Neutrophil (primary cell): ENCODE data around the gene UFSP1.
"Not testable (repeated sequence)": the region's sequence is repeated elsewhere in the genome, so short reads cannot be mapped to it uniquely, and the experiment has no call there.

ENCODE experiments used
- H3K27ac ChIP-seq: fragments of 200-600 bp; sonication (generic); 2 replicates; pipeline ENCODE4 v1.5.1; 2016; ENCODE audit warnings: mild to moderate bottlenecking, moderate library complexity
- H3K27me3 ChIP-seq: fragments of 200-600 bp; sonication (generic); 2 replicates; pipeline ENCODE4 v1.6.0; 2016; ENCODE audit warnings: mild to moderate bottlenecking
- H3K36me3 ChIP-seq: fragments of 200-600 bp; sonication (generic); 2 replicates; pipeline ENCODE4 v1.5.1; 2017
- H3K4me1 ChIP-seq, 2 experiments: fragments of 200-600 bp in 1 of 2; sonication (generic) in 1 of 2; 1 replicate in 1 of 2; 2 replicates in 1 of 2; pipeline versions ENCODE4 v1.5.1 to v1.6.1; 2013 to 2016; ENCODE audit warnings: low read depth in 1 of 2, low read length in 1 of 2, mild to moderate bottlenecking in 1 of 2, moderate library complexity in 1 of 2; ENCODE audit not compliant: control insufficient read depth in 1 of 2, insufficient read depth in 1 of 2
- H3K4me3 ChIP-seq, 2 experiments: fragments of 200-600 bp in 1 of 2; sonication (generic) in 1 of 2; 1 replicate in 1 of 2; 2 replicates in 1 of 2; pipeline ENCODE4 v1.5.1; 2013 to 2016; ENCODE audit warnings: low read depth in 1 of 2, low read length in 1 of 2, mild to moderate bottlenecking in 1 of 2, moderate library complexity in 1 of 2
- H3K9me3 ChIP-seq: fragments of 200-600 bp; sonication (generic); 2 replicates; pipeline ENCODE4 v1.5.1; 2016
- TF ChIP-seq, protein P1 (sequence below): fragments of 200-600 bp; sonication (generic); IDR thresholded peaks from 2 replicates; pipeline ENCODE4 v1.5.1; 2016; ENCODE audit warnings: antibody characterized with exemption

The UFSP1 gene

GRCh38 chr7:100888988-100889750 lies at the start of gene UFSP1:
UFSP1 (minus strand) TSS chr7:100889715; CDS start chr7:100889271, 444 bp downstream.
- H3K27me3 ChIP-seq = peaks cover 44% of the 10 kb centered on the region
- TF ChIP-seq, protein P1, sequence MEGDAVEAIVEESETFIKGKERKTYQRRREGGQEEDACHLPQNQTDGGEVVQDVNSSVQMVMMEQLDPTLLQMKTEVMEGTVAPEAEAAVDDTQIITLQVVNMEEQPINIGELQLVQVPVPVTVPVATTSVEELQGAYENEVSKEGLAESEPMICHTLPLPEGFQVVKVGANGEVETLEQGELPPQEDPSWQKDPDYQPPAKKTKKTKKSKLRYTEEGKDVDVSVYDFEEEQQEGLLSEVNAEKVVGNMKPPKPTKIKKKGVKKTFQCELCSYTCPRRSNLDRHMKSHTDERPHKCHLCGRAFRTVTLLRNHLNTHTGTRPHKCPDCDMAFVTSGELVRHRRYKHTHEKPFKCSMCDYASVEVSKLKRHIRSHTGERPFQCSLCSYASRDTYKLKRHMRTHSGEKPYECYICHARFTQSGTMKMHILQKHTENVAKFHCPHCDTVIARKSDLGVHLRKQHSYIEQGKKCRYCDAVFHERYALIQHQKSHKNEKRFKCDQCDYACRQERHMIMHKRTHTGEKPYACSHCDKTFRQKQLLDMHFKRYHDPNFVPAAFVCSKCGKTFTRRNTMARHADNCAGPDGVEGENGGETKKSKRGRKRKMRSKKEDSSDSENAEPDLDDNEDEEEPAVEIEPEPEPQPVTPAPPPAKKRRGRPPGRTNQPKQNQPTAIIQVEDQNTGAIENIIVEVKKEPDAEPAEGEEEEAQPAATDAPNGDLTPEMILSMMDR = peak; percentile 31
- H3K36me3 ChIP-seq = peaks cover 33% of the 10 kb centered on the region
- peak within 1 kb of the TSS; percentile 93 for H3K27ac ChIP-seq
- no peaks in the 10 kb centered on the region for H3K9me3 ChIP-seq
- H3K4me3 ChIP-seq = peak within 1 kb of the TSS; percentile 88 to 98
- peaks cover 51 to 53% of the 10 kb centered on the region in 2 experiments for H3K4me1 ChIP-seq

GRCh38 chr7:100936167-100936566 lies 46.7 kb upstream of the UFSP1 start:
- not testable (repeated sequence) for H3K4me1 ChIP-seq, H3K9me3 ChIP-seq, H3K4me3 ChIP-seq, H3K27ac ChIP-seq, H3K36me3 ChIP-seq
- peaks cover 13% of the 10 kb centered on the region for H3K27me3 ChIP-seq

DNA sequence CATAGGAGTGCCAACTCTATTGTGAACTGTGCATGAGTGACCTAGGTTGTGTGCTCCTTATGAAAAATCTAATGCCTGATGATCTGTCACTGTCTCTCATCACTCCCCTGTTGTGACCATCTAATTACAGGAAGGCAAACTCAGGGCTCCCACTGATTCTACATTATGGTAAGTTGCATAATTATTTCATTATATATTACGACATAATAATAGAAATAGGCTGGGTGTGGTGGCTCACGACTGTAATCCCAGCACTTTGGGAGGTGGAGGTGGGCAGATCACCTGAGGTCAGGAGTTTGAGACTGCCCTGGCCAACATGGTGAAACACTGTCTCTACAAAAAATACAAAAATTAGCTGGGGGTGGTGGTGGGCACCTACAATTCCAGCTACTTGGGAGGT lies 45.9 kb upstream of the UFSP1 start:
- not testable (repeated sequence) for H3K4me3 ChIP-seq, H3K9me3 ChIP-seq, H3K27ac ChIP-seq, H3K4me1 ChIP-seq, H3K36me3 ChIP-seq
- peaks cover 20% of the 10 kb centered on the region for H3K27me3 ChIP-seq

DNA sequence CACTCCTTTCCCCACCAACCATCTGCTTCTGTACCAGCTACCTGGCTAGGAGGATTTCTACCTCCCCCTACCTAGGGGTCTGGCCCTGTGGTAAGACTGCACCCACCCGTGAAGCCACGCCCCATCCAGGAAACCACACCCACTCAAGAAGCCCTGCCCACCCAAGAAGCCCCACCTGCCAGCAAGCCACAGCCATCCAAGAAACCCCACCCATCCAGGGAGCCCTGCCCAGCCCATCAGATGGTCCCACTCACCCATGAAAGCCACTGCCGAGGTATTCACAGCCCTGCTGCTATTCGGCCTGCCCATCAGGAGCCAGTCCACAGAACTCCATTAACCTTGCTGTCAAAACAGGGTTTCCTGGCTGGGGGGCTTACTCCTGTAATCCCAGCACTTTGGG lies 44.2 kb upstream of the UFSP1 start:
- H3K9me3 ChIP-seq = no peaks in the 10 kb centered on the region
- TF ChIP-seq, protein P1 = no peak
- no peak overlapping the region for H3K4me3 ChIP-seq
- H3K4me1 ChIP-seq = no peaks in the 10 kb centered on the region
- H3K27me3 ChIP-seq = peaks cover 36% of the 10 kb centered on the region
- no peak overlapping the region for H3K27ac ChIP-seq
- no peaks in the 10 kb centered on the region for H3K36me3 ChIP-seq

- no peaks in the 10 kb centered on the region for H3K9me3 ChIP-seq
- no peak overlapping the region for H3K4me3 ChIP-seq
- no peak overlapping the region for H3K27ac ChIP-seq
- H3K4me1 ChIP-seq = no peaks in the 10 kb centered on the region
- peaks cover 31% of the 10 kb centered on the region for H3K27me3 ChIP-seq
- TF ChIP-seq, protein P1 = no peak
- H3K36me3 ChIP-seq = no peaks in the 10 kb centered on the region
Observed at GRCh38 chr7:100929808-100930174, 40.3 kb upstream of the UFSP1 start.

DNA sequence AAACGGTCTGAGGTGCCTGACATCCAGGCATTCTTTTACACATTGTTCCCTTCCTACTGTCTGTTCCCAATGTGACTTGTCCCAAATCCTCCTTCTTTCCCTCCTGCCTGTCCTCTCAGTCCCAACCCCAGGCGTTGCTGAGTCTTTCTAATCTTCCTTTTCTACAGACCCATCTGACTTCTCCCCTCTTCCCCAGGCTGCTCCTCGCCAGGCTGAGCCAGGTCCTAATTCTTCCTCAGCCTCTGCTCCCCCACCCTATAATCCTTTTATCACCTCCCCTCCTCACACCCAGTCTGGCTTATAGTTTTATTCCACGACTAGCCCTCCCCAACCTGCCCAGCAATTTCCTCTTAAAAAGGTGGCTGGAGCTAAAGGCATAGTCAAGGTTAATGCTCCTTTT lies 34.1 kb upstream of the UFSP1 start:
- H3K27me3 ChIP-seq = peaks cover 40% of the 10 kb centered on the region
- not testable (repeated sequence) for H3K36me3 ChIP-seq, H3K9me3 ChIP-seq, H3K4me1 ChIP-seq, H3K4me3 ChIP-seq, H3K27ac ChIP-seq

GRCh38 chr7:100921039-100921438 lies 31.5 kb upstream of the UFSP1 start:
- no peaks in the 10 kb centered on the region for H3K9me3 ChIP-seq
- H3K27me3 ChIP-seq = peaks cover 53% of the 10 kb centered on the region
- no peak overlapping the region for H3K27ac ChIP-seq
- no peak overlapping the region for H3K4me3 ChIP-seq
- no peaks in the 10 kb centered on the region for H3K36me3 ChIP-seq
- TF ChIP-seq, protein P1 = no peak
- no peaks in the 10 kb centered on the region for H3K4me1 ChIP-seq

GRCh38 chr7:100919779-100920437 lies 30.4 kb upstream of the UFSP1 start:
- not testable (repeated sequence) for H3K4me1 ChIP-seq, H3K4me3 ChIP-seq, H3K27ac ChIP-seq, H3K9me3 ChIP-seq, H3K36me3 ChIP-seq
- peaks cover 53% of the 10 kb centered on the region for H3K27me3 ChIP-seq

- H3K4me3 ChIP-seq, H3K36me3 ChIP-seq, H3K9me3 ChIP-seq, H3K4me1 ChIP-seq, H3K27ac ChIP-seq: not testable (repeated sequence)
- peaks cover 53% of the 10 kb centered on the region for H3K27me3 ChIP-seq
Observed at GRCh38 chr7:100919335-100919734, 29.8 kb upstream of the UFSP1 start.
